ENCODE measurements around the gene SMIM21.
A peak's percentile ranks its signal among the peaks of the same experiment; 100 is the strongest.

Gene SMIM21

DNA sequence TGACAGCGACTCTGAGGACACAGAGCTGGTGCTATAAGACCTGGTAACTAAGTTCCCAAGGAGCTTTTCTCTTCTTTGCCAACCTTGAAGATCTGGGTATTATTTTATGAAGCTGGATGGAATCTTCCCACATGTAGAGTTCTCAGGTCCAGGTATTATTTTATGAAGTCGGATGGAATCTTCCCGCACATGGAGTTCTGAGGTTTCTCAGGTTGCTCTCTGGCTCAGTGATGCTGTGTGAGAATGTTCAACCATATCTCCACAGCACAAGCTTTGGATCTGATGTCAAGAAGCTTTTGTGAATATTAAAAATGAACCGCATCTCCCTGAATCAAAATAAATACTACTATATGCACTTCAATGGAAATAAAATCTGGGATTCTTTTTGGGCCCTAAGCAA, at the start of gene SMIM21:
Gene SMIM21 (minus strand): TSS at position 101 of the 400 bp plus-strand sequence. CDS start 140 bp downstream, outside the sequence.
- no peak for DNase-seq (ENCODE audit: low read depth in 2 of 2)

- no peak for DNase-seq (ENCODE audit: low read depth in 2 of 2)
These were observed 47.7 kb upstream of the SMIM21 start for GRCh38 chr18:75475228-75475627.

- DNase-seq (ENCODE audit: low read depth in 2 of 2), result no peak
These were observed 46.8 kb upstream of the SMIM21 start for GRCh38 chr18:75474332-75474731.

DNA sequence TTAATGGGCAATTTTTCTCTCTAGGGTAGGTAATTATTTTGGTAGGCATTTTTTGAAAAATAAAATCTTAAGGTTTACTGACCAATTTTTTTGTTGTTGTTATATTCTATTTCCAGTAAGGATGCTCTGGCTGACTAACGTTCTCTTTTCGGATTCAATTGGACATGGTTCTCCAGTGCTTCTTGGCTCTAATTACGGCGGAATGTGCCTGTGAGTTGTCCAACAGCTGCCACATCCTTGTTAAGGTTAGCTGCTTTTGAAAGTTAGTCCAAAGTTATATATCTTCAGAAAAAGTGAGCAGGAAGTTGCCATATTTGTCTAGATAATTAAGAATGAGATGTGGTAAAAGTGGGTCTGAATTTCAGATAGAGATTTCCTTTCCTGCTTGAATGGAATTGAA, 45.8 kb upstream of the SMIM21 start:
- DNase-seq (ENCODE audit: low read depth in 2 of 2), result no peak

DNA sequence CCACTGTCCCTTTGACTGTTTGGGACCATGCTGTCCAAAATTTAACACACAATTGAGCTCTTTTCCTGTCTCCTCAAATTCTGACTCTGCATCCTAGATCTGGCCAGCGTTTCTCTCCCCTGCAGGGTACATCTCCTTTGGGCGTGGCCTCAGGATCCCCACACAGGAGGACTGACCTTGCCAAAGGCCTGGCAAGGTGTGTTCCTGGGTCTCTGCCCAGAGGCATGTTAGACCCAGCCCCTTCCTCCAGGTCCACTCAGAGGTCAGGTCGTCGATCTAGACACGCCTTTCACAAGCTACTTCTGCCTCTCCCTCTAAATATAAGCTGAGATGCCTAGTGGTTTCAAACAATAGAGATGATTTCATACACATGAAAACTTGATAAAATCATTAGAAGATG, 45.4 kb upstream of the SMIM21 start:
- DNase-seq (ENCODE audit: low read depth in 2 of 2), result no peak

DNA sequence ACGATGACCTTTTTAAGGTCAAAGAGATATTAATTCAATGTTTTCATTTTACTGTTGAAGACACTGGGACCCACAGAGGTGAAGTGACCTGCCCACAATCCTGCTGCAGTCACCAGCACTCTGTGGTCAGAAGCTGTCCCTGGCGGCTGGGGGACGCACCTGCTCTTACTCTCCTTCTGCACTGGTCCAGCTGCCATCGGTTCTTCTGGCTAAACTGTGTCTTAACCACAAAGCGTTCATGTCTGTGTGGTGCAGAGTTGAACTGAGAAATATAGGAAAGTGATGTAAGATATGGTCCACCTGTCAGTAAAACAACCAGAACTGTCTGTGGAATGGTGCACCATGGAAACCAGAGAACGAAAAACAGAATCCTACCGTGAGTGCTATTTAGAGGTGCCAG, 44.9 kb upstream of the SMIM21 start:
- no peak for DNase-seq (ENCODE audit: low read depth in 2 of 2)

DNA sequence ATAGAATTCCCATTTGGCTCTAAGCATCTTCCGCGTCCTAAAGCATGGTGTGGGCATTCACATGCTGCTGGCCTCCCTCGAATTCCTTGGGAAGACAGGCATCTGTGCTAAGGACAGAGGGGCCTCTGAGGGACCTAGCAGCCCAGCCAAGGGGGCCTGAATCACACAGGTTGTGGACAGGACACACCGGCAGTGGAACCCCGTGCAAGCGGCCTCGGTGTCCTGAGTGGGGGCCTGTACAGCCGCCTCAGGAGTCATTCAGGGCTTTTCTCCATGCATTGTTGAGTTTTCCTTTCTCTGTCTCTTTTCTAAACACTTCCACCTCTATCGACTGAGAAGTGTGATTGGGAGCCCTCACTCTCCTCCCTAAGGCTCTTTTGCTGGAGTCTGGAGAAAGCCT, 44.3 kb upstream of the SMIM21 start:
- DNase-seq (ENCODE audit: low read depth in 2 of 2), result no peak

GRCh38 chr18:75467851-75468250, 40.3 kb upstream of the SMIM21 start:
- DNase-seq (ENCODE audit: low read depth in 2 of 2), result no peak

DNA sequence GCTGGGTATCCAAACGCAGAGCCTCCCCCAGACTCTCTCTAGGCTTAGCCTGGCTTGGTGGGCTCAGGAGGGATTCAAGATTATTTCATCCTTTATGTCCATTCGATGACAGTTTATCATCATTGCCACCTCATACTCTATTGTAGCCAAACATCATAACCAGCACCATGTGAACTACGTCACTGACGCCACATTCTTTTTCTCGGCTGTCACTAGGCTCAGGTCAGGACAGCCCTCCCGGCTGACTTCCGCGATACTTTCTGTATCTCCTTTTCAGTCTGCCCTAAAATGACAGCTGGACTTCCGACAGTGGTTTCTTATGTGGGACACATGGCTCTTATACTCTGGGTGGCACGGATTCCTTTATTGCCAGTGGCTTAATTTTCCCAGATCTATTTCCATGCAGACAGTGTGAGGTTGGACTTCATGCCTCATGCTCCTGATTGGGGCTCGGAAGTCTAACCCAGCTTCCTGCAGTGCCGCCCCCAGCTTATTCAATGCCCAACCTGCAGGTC, 39.8 kb upstream of the SMIM21 start:
- no peak for DNase-seq (ENCODE audit: low read depth in 2 of 2)

GRCh38 chr18:75464356-75464755, 36.9 kb upstream of the SMIM21 start:
- DNase-seq (ENCODE audit: low read depth in 2 of 2), result no peak

DNA sequence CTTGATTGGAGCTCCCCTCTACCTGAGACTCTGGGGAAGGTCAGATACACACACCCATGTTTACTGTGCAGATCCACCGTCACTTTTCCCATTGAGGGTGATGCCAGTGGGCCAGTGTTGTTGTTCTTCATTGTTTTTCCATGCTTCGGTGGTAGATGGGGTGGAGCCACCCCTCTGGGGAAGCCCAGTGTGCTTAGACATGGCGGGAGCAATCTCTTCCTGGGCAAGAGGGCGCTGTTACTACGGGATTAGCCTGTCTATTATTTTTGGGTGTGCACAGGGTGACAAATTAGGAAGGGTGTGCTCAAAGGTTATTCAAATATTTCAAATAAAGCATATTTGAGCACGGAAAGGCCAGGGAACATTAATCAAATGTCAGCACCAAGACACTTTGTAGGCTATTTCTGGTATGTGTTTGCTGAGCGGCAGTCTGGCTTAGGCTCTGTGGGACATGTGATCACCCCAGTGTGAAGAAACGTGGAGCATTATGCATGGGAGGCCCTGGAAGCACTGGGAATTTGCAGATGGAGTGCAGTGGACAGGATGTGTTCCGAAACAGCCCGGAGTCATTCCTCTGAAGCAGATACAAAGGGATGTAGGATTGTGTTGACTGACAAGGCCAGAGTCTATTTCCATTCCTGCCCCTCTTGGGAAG, 34.8 kb upstream of the SMIM21 start:
- DNase-seq (ENCODE audit: low read depth in 2 of 2), result no peak

DNA sequence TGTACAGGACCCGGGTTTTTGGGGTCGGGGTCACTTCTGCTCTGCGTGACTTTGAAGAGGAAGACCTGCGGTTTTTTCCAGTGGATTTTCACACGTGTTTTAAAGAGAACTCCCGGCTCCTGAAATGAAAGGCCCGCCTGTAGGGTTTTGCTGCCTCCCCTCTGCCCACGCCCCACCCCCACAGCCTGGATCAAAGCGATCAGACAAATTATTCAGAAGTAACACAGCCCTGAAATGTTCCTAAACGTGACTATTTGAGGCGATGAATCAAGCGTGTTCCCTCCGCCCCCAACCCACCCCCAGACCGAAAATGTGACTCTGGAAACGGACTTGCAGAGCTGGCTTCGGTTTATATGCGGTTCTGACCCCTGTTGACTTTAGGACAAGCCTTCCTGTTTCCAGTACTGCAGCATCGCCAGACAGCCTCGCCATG, 28.7 kb upstream of the SMIM21 start:
- peak; percentile 35 to 52 for DNase-seq (ENCODE audit: low read depth in 2 of 2)

DNA sequence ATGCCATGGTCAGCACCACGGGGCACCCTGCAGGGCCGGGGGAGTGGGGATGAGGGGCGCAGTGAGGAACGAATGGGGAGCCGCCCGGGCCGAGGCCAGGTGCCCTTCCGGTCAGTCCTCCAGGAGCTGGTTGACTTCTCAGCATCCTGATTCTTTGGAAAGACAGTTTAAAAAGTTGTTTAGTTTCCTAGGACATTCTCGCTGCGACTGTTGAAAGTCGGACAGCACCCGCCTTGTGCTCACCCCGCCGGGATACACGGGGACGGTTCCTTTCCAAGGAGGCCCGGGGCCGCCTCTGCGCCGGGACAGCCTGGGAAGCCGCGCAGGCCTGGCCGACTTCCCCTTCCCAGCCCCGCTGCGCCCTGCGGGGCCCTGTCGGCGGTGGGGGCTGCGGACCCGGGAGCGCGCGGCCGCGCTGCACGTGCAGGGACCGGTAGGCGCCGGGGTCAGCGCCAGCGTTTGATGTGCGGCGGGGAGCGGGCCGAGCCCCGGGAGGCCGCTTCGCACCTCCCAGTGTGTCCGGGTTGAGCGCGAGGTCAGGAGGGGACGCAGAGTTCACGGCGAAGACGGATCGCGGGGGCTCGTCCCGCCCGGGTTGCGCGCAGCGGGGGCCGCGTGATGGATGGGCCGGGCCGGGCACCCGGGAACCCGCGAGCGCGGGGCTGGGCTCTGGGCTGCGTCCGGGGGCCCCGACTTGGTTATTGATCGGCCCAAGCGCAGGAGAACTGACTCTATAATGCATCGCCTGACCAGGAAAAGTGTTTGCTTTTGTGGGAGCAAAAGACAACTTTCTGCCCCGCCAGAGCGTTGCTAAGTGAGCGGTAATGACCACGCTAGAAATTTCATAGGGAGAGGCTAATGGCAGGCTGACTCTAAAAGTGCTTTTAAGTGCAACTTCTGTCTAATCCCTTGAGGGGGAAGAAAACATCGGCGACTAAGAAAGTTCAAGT, 28.0 kb upstream of the SMIM21 start:
- no peak for DNase-seq (ENCODE audit: low read depth in 2 of 2)

DNA sequence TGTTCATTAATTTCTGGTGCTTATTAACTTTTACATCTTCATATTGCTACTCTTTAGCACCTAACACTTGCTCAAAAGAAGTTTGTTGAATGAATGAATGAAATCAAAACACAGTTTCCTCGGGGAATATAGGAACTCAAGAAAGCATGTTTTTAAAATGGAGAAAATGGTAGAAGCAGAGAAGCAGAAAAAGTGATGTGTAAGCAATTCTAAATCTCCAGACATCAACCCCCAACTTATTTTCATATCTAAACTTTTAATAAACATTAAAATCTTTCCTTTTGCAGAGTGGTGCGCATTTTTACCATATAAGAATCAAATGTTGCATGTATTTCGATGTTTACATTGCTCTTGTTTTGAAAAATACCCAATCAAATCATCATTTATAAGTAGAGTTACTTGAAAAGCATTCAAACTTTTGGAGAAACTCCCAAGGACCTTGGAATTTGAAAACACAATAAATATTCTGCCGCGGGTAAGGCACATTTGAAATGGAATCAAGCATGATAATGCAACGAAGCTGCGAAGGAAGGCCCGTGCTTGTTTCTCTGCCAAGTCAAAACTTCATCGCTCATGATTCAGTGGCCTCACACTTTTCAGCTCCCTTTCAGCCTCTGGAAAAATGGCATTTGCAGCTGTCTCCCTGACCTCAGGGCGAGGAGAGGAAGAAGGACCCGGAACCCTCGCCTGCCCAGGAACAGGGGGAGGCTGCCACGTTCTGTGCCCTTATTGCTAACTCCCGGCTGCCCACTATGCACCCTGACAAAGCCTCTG, 26.7 kb upstream of the SMIM21 start:
- DNase-seq (ENCODE audit: low read depth in 2 of 2), result no peak

DNA sequence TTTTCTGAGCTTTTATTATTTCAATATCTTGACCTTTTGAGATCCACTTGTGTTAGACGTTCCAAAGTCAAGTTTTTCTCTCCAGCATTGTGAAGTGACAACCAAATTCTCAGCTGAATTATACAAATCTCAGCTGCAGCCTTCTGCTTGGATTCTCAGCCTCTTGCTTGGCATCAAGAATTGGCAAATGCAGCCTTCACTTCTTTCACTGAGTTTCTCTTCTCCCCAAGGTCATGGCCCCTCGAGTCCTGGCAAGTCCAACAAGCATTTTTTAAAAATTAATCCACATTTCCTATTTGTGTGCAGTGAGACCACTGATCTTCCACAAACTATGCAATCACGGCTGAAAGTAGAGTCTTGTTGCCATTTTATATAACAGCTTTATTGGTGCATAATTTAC, 23.4 kb upstream of the SMIM21 start:
- no peak for DNase-seq (ENCODE audit: low read depth in 2 of 2)

DNA sequence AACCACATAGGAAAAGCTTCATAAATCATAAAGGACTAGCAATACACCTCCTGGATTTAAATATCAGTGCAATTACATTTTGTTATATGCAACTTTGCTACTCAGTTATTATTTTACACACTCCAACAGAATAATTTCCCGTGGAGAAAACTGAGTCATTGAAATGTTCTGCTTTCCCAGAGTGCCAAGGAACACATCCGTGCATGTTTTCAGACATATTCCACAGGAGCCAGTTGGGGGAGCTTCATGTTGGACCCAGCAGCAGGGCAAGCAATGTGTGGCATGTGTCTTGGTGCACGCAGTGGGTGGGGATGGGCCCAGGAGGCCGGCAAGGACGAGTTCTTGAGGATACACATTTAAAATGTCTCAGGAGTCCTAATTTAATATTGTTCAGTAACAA, 14.4 kb upstream of the SMIM21 start:
- DNase-seq (ENCODE audit: low read depth in 2 of 2), result no peak

- DNase-seq (ENCODE audit: low read depth in 2 of 2), result no peak
These were observed 11.8 kb upstream of the SMIM21 start for GRCh38 chr18:75439348-75439747.

DNA sequence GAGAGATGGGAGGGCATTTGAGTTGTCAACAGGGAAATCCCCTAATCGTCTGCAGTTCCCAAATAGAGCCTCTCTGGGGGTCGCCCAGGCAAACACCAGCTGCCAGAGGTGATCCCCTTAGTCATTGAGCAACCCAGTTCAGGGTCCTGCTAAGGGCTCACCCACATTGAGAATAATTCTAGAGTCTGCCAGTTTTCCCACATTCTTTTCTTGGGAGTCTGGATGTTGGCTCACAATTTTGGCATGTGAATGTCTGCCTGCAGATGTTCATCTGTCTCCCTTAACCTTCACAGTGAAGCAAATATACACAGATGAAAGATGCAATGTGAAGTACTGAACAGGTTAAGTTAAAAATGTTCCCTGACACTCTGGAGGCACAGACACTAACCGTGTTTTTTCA, 11.4 kb upstream of the SMIM21 start:
- DNase-seq (ENCODE audit: low read depth in 2 of 2), result no peak

GRCh38 chr18:75437979-75438378, 10.5 kb upstream of the SMIM21 start:
- DNase-seq (ENCODE audit: low read depth in 2 of 2), result no peak

GRCh38 chr18:75433098-75433497, 5.6 kb upstream of the SMIM21 start:
- DNase-seq (ENCODE audit: low read depth in 2 of 2), result no peak

DNA sequence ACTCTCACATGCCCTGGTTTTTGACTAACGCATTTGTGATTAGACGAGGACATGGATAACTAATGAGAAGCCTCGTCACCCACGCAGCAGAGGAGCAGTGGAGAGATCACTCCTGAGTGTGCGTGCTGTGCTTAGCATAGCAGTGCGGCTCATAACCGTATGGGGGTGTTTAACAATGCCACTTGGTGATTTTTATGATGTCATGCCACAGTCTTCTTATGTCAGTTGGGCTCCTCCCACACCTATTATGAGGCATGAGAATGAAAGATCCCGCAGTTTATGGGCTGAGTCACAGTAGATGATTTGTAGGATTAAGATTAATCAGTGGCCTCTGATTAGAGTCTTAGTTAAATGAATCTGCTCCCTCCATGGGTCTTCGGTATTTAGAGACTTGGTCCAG, 2.5 kb upstream of the SMIM21 start:
- no peak for DNase-seq (ENCODE audit: low read depth in 2 of 2)

DNA sequence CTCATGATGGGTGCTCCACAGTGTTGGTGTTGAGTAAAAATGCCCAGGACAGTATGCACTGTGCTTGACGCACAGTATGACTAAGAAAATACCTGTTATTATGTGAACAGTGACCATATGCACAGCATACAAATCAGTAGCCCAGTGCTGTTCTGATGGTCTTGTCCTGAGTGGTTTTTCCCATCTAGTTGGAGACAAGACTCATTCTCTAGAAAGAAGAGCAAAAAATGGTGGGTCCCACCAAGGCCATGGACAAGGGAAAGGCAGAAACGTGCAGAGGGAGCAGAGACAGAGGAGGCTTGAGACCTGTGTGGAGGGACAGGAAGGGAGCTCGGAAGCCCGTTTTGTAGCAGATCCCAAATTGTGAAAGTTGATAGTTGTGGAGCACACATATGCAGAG, 987 bp upstream of the SMIM21 start:
- DNase-seq (ENCODE audit: low read depth in 2 of 2), result no peak
